ENCODE measurements around the gene ERC2.

ERC2 gene

GRCh38 chr3:55812394-55813013, 655.8 kb downstream of the ERC2 start:
- DNase-seq: no peak

- DNase-seq: no peak
Measured at GRCh38 chr3:55807210-55807609, 661.1 kb downstream of the ERC2 start.

DNA sequence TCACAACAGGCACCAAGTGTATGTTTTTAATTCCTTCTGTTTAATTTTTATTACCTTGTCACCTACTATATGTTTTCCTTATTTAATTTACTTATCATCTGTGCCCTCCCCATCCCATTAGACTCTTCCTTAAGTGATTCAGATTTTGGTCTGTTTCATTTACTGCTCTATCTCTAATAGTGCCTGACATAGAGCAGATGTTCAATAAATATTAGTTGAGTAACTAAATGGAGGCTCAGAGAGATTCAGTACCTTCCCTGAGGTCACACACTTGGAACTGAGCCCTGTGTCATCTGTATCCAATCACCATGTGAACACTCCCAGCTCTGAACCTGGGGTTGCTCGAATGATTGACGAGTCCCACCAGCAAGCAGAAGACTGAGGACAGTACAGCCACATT, 663.1 kb downstream of the ERC2 start:
- DNase-seq: no peak

DNA sequence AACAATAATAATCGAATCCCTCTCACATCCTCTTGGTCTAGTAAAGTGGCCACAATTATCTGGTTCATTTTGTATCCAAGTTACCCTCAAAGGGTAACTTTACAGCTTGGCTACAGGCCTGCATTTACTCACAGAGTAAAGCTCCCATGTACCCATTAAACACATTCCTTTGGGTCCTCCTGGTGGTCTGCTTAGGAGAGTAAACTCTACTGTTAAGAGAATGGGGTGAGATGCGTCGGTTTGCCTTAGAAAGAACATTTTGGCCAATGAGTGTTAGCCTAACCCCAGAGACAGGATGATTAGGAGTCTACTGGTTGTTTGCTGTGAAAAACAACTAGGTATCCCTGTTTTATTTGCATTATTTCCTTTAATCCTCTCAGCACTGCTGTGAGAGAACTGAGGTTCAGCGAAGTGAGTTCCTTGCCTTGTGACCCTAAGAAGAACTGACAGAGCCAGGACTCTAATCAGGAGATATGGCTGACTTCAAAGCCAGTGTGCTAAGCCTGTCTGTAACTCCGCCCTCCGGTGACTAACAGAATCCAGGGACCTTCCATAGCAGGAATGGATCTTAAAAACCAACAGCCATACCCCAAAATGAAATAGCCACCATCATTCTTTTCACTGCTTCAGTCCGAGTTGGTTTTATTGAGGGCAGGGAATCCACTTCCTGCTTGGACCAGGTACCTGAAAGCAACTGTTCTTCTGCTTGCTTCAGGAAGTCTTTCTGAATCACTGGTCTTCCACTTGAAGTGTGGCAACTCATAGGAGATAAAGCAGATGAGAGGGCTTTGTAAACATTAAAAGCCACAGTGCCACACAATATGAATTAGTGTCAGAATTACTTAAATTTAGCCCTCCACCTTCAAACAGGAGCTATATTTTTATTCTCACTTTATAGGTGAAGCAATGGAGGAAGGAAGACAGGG, 663.8 kb downstream of the ERC2 start:
- DNase-seq: no peak

GRCh38 chr3:55802816-55803215, 665.5 kb downstream of the ERC2 start:
- DNase-seq: no peak

DNA sequence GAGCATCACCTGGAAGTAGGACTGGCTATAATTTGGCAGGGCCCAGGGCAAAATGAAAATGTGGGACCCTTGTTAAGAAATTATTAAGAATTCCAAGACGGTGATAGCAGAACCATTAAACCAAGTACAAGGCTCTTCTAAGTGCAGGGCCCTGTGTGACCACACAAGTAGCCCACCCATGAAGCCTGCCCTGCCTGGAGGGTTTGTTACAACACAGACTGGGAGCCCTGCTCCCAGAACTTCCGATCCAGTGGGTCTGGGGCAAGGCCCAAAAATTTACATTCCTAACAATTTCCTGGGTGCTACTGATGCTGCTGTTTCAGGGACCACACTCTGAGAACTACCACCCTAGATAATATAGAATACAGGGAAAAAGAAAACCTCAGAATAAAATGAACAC, 666.6 kb downstream of the ERC2 start:
- DNase-seq: no peak

GRCh38 chr3:55801068-55801467, 667.2 kb downstream of the ERC2 start:
- DNase-seq: no peak

DNA sequence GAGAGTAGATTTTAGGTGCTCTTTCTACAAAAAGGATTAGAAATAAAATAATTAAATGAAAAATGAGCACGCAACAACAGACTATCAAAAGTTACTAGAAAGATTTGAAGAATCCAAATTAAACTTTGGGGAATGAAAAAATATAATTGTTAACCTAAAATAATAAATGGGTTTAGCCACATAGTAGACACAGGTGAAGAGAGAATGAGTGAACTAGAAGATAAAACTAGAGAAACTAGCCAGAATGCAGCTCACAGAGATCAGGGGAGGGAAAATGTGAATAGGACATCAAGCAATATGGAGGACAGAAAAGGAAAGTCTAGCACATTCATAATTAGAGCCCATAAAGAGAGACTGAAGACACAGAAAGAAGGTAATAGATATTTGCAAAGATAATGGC, 670.5 kb downstream of the ERC2 start:
- DNase-seq: no peak

- DNase-seq: no peak
Measured at GRCh38 chr3:55797084-55797483, 671.2 kb downstream of the ERC2 start.

GRCh38 chr3:55796533-55796932, 671.7 kb downstream of the ERC2 start:
- DNase-seq: no peak

- no peak for DNase-seq
Measured at GRCh38 chr3:55795746-55796145, 672.5 kb downstream of the ERC2 start.

- DNase-seq: no peak
Measured at GRCh38 chr3:55795296-55795695, 673.0 kb downstream of the ERC2 start.

- no peak for DNase-seq
Measured at GRCh38 chr3:55792742-55793141, 675.5 kb downstream of the ERC2 start.

GRCh38 chr3:55792009-55792408, 676.3 kb downstream of the ERC2 start:
- DNase-seq: no peak

GRCh38 chr3:55790596-55791350, 677.5 kb downstream of the ERC2 start:
- no peak for DNase-seq

- no peak for DNase-seq
Measured at GRCh38 chr3:55789516-55789915, 678.8 kb downstream of the ERC2 start.

- DNase-seq: no peak
Measured at GRCh38 chr3:55782807-55783206, 685.5 kb downstream of the ERC2 start.

DNA sequence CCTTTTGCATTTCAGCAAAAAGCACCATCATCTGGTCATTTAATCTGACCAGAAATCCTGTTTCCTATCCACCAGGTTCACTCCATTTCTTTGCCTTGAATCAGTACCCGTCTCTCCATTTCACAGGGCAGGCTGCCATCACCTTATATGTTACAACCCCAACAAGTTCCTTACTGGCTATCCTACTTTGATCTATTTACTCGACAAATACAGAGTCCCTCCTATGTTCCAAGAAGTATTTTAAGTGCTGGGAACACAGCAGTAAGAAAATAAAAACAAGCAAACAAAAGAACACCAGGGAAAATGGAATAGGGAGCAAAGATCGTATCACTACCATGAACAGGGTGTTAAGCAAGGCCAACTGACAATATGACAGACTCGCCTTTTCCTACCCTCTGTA, 685.9 kb downstream of the ERC2 start:
- no peak for DNase-seq

GRCh38 chr3:55780913-55781312, 687.4 kb downstream of the ERC2 start:
- DNase-seq: no peak

DNA sequence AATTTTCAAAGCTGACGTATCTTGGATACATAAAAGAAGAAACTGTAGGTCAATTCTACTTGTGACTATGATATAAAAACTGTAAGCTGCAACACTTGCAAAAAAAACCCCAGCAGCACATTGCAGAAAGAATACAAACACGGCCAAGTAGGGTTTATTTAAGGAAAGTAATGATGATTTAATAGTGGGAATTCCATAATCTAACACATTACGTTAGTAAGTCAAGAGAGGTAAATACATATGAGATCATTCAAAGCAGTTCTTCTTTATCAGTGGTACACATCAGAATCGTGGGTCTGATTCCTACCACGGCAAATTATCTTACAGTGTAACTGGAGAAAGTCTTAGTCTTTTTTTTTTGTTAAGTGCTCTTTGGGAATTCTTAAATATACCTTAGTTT, 688.7 kb downstream of the ERC2 start:
- DNase-seq: no peak

- DNase-seq: no peak
Measured at GRCh38 chr3:55775366-55776154, 692.7 kb downstream of the ERC2 start.

DNA sequence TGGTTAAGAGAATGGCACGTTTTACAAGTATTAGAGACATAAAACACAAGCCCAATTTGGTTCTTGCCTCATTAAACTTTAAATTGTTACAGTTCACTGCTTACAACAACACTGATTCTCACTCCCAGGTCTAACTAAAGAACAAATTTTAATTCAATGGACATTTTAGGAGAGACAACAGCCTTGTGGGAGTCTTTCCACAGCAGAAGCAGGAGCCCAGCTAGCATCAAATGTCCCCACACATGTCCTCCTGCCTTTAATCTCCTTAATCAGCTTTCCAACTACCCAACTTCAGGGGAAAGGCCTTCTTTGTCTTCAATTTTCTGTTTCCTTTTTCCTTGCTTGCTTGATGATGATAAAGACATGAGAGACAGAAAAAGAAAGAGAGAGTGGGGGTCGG, 693.4 kb downstream of the ERC2 start:
- no peak for DNase-seq

- no peak for DNase-seq
Measured at GRCh38 chr3:55771503-55771902, 696.8 kb downstream of the ERC2 start.
